A673 (cell line): ENCODE data around the gene LEF1. TPM values are rescaled to one million over a fixed set of nuclear protein-coding genes. Genes with fewer than 3 reads are reported as not detected.

Experiments used
- BruUV-seq: library from RNA; stranded (reverse); fragments of 400-500 nt; replicated peaks from 2 replicates; lab custom pipeline; 2021; lab: Mats Ljungman, UMichigan
- CTCF ChIA-PET: fragments of 300-600 bp; sonication (Branson Sonifier 250); formaldehyde crosslinking; loops from one replicate; lab custom pipeline; 2022; ENCODE audit warnings: antibody characterized with exemption; lab: Charles Lee
- POLR2A ChIA-PET: fragments of 300-600 bp; sonication (Branson Sonifier 250); formaldehyde crosslinking; loops from one replicate; lab custom pipeline; 2022; ENCODE audit warnings: antibody characterized with exemption; ENCODE audit not compliant: low non-redundant PET; lab: Charles Lee
- DNase-seq: peaks from one replicate; pipeline ENCODE4 v3.0.0-alpha.2; 2015; ENCODE audit warnings: low spot score
- H3K27ac ChIP-seq: fragments of 200-600 bp; sonication (generic); 2 replicates; pipeline ENCODE4 v1.5.1; 2016; ENCODE audit warnings: mixed run types, low read depth, mild to moderate bottlenecking, mixed read lengths, antibody characterized with exemption, low read length; ENCODE audit not compliant: poor library complexity, severe bottlenecking
- H3K27me3 ChIP-seq: fragments of 200-600 bp; sonication (generic); replicated peaks from 2 replicates; pipeline ENCODE4 v1.6.1; 2017; ENCODE audit warnings: mixed run types, low read depth, mild to moderate bottlenecking, mixed read lengths, antibody characterized with exemption, low read length; ENCODE audit not compliant: insufficient read depth, poor library complexity
- H3K36me3 ChIP-seq: fragments of 200-600 bp; sonication (generic); 2 replicates; pipeline ENCODE4 v1.6.1; 2016; ENCODE audit warnings: mixed run types, mild to moderate bottlenecking, mixed read lengths, antibody characterized with exemption, low read length; ENCODE audit not compliant: insufficient read depth, poor library complexity, severe bottlenecking
- H3K4me1 ChIP-seq: fragments of 200-600 bp; sonication (generic); 2 replicates; pipeline ENCODE4 v1.6.1; 2017; ENCODE audit warnings: mixed run types, mild to moderate bottlenecking, mixed read lengths, antibody characterized with exemption, low read length; ENCODE audit not compliant: insufficient read depth, poor library complexity, severe bottlenecking
- H3K4me3 ChIP-seq: fragments of 200-600 bp; sonication (generic); 2 replicates; pipeline ENCODE4 v1.5.1; 2016; ENCODE audit warnings: low read depth, mixed run types, mild to moderate bottlenecking, mixed read lengths, low read length; ENCODE audit not compliant: poor library complexity, severe bottlenecking
- H3K9me3 ChIP-seq: fragments of 200-600 bp; sonication (generic); 2 replicates; pipeline ENCODE4 v1.6.1; 2016; ENCODE audit warnings: mixed run types, low read depth, mild to moderate bottlenecking, mixed read lengths, antibody characterized with exemption, low read length; ENCODE audit not compliant: poor library complexity, severe bottlenecking
- EZH2 ChIP-seq: fragments of 200-600 bp; sonication (generic); IDR thresholded peaks from 2 replicates; pipeline ENCODE4 v1.6.1; 2017; ENCODE audit warnings: borderline replicate concordance, low read depth, mild to moderate bottlenecking, mixed read lengths, antibody characterized with exemption, low read length; ENCODE audit not compliant: poor library complexity, severe bottlenecking
- intact Hi-C: fragments of 100-400 bp; cut with micrococcal nuclease; formaldehyde crosslinking; loops from one replicate; pipeline ENCODE4 v1.10.0; 2022; ENCODE audit not compliant: unreplicated experiment
- total RNA-seq: library from RNA; stranded (reverse); gene quantifications from 2 replicates; pipeline ENCODE4 v1.2.3, GENCODE V29; 2021
- TF ChIP-seq, protein P1 (sequence below): fragments of 300-800, 200-600 bp; sonication (generic); conservative IDR thresholded peaks from 2 replicates; pipeline ENCODE4 v1.5.1; 2017; ENCODE audit warnings: low read depth, mild to moderate bottlenecking, antibody characterized with exemption, low read length, moderate library complexity, mixed read lengths

The LEF1 gene
- total RNA-seq, 1 experiment from 2014 or later = 2.5 TPM

DNA sequence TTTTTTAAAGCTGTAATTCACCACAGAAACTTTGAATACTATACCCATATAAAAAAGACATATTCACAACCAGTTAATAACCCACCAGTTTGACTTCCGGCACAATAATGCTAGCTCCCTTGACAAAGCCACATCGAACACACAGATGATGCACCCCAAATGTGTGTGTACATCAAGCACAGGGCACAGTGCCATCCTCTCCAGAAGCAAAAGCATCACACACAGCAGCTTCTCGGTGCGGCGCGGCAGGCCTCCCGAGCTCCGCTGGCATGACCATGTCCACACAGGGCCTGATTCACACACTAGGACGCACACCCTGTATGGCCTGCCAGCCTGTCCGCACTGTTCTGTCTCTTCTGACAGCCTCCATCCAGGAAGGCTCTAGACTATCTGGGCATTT lies 88.0 kb downstream of the LEF1 start:
- intact Hi-C loops = no loop called here
- no peaks in the 10 kb centered on the region for H3K9me3 ChIP-seq
- H3K27ac ChIP-seq = no peak overlapping the region
- no TSS peak for BruUV-seq
- DNase-seq = no peak
- no peaks in the 10 kb centered on the region for H3K36me3 ChIP-seq
- H3K27me3 ChIP-seq = no peaks in the 10 kb centered on the region
- ChIA-PET CTCF (no interaction called here), POLR2A (no interaction called here)
- no peak overlapping the region for H3K4me3 ChIP-seq
- no peaks in the 10 kb centered on the region for H3K4me1 ChIP-seq
- no peak for TF ChIP-seq EZH2
- TF ChIP-seq, protein P1, sequence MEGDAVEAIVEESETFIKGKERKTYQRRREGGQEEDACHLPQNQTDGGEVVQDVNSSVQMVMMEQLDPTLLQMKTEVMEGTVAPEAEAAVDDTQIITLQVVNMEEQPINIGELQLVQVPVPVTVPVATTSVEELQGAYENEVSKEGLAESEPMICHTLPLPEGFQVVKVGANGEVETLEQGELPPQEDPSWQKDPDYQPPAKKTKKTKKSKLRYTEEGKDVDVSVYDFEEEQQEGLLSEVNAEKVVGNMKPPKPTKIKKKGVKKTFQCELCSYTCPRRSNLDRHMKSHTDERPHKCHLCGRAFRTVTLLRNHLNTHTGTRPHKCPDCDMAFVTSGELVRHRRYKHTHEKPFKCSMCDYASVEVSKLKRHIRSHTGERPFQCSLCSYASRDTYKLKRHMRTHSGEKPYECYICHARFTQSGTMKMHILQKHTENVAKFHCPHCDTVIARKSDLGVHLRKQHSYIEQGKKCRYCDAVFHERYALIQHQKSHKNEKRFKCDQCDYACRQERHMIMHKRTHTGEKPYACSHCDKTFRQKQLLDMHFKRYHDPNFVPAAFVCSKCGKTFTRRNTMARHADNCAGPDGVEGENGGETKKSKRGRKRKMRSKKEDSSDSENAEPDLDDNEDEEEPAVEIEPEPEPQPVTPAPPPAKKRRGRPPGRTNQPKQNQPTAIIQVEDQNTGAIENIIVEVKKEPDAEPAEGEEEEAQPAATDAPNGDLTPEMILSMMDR = no peak

DNA sequence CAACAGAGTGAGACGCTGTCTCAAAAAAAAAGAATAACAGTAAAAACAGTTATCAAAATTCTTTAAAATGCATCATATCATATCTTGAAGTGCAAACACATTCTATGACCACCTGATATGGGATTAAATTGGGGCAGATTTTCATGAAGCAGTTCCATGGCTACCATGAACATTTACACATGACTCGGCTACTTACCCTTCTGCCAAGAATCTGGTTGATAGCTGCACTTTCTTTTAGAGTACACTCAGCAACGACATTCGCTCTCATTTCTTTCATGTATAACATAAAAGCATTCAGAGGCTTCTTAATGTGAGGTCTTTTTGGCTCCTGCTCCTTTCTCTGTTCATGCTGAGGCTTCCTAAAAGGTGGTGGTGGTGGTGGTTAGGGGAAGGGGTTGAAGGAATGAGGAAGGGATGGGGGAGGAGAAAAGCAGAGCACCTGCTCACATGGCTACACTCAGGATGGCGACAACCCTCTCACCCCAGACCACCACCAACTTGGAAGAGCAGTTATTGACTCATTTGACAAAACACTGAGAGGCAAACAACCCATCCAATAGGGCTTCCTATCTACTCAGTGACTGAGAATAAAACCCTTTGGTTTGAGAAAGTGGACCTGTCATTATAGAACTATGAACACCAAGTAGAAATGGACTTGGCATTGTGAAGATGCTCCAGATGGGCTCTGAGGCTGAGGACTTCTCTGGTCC lies 90.6 kb downstream of the LEF1 start:
- no TSS peak for BruUV-seq
- POLR2A ChIA-PET = no interaction called here
- TF ChIP-seq, protein P1 = no peak
- H3K4me3 ChIP-seq = no peak overlapping the region
- intact Hi-C loops = no loop called here
- H3K9me3 ChIP-seq = no peaks in the 10 kb centered on the region
- CTCF ChIA-PET = no interaction called here
- H3K4me1 ChIP-seq = no peaks in the 10 kb centered on the region
- no peaks in the 10 kb centered on the region for H3K36me3 ChIP-seq
- DNase-seq = no peak
- H3K27ac ChIP-seq = no peak overlapping the region
- no peaks in the 10 kb centered on the region for H3K27me3 ChIP-seq

DNA sequence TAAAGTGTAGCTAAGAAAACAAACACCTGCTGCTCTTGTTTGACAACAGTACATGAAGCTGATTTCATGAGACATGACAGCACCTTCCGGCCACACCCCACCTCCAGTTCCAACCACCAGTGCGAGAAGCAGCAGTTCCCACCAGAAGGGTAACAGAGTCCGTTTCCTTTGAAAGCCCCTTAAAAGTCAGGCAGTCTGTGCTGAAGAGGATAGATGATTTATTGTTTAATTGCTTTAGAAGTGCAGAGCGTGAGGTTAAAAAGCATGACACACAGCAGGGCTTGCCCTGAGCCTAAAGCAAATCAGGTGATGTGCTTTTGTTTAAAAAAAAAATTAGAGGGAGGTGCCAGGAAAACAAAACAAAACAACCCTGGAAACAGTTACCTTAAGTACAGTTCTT lies 96.4 kb downstream of the LEF1 start:
- POLR2A ChIA-PET = no interaction called here
- Histone ChIP-seq H3K9me3 (no peaks in the 10 kb centered on the region), H3K4me1 (no peaks in the 10 kb centered on the region), H3K36me3 (no peaks in the 10 kb centered on the region), H3K4me3 (no peak overlapping the region), H3K27ac (no peak overlapping the region), H3K27me3 (no peaks in the 10 kb centered on the region)
- CTCF ChIA-PET = no interaction called here
- intact Hi-C loops = no loop called here
- no TSS peak for BruUV-seq
- no peak for DNase-seq
- TF ChIP-seq, protein P1 = no peak
- no peak for TF ChIP-seq EZH2
